HG02763 (cell line): Measurements from ENCODE around the gene C1QTNF12.

Experiments used
- ATAC-seq: cut with Tn5 transposase; IDR thresholded peaks from one replicate; pipeline ENCODE4 v1.9.1; 2021; ENCODE audit warnings: mild to moderate bottlenecking, moderate library complexity; ENCODE audit not compliant: unreplicated experiment

Gene C1QTNF12

DNA sequence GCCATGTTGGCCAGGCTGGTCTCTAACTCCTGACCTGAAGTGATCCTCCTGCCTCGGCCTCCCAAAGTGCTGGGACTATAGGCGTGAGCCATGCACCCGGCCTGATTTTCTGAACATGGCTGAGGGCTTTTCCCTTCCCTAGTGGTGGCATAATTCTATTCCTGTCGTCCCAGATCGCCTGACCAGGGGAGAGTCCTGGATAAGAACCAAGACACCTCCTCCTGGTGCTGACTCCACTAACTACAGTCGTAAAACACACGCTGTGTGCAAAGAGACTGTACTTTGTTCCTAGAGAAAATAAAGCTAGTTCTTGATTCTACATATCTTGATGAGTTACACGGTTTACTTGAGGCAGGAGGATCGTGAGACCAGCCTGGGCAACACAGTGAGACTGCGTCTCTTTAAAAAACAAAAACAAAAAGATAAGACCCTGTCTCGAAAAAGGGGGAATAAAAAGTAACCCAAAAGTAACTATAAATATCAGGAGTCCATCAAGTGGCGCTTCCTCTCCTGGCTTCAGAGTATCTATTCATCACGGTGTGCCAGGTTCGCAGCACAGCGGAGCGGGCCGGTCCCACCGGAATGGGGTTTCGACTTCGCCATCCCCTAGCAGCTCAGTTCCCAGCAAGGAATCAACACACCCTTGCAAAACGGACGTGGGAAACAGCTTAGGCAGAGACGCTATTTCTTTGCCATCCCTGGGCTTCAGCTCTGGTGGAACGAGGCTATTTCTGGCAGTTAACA lies 15.7 kb downstream of the C1QTNF12 start:
- no peak for ATAC-seq

DNA sequence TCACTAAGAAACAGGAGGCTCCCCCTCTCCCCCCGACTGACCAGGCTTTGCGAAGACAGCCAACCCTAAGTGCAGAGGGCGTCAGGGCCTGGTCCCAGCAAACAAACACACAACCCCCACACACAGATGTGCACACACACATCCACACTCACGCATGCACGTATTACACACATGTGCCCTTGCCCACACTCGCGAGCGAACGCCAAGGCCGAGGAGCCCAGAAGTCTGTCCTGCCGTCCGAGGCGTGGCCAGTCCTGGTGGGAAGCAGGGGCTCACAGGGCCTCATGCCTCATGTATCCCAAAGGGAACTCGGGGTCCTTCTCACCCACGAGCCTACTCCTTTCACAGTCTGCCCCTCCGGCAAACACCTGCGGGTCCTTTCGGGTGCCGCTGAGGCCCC lies 16.8 kb downstream of the C1QTNF12 start:
- no peak for ATAC-seq

DNA sequence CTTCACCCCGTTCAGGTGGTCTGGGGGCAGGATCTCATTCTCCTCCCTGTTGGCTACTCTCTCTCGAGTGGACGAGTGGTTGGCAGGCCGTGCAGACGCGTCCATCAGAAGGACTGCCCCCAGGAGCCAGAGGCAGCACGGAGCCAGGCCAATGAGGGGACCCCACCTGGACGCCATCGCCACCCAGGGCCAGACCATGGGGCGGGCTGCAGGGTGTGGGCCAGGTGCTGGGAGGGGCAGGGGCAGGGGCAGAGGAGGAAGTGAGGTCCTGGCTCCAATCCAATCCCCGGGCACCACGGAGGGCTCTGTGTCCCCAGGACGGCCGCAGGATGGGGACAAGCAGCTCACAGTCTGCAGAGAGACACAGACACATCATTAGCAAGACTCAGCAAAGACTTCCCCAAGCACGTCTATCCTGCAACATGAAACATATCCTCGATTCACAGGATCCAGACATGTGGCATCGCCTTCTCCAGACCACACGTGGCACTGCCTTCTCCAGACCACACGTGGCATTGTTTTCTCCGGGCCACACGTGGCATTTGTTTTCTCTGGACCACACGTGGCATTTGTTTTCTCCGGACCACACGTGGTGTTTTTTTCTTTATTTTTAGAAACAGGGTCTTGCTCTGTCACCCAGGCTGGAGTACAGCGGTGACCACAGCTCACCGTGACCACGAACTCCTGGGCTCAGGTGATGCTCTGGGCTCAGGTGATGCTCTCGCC lies 17.8 kb downstream of the C1QTNF12 start:
- ATAC-seq: no peak

DNA sequence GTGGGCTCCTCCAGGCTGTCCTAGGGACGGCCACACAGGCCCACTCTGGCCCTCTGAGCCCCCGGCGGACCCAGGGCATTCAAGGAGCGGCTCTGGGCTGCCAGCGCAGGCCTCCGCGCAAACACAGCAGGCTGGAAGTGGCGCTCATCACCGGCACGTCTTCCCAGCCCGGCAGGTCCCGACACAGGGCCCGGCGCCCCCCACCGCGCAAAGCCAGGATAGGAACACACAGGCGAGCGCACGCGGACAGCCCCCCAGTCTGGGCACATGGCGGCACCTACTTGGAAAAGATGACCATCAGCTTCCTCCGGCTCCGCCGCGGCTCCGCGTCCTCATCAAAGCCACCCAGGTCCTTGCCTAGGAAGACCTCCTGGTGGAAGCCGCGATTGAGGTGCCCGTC lies 18.3 kb downstream of the C1QTNF12 start:
- no peak for ATAC-seq

DNA sequence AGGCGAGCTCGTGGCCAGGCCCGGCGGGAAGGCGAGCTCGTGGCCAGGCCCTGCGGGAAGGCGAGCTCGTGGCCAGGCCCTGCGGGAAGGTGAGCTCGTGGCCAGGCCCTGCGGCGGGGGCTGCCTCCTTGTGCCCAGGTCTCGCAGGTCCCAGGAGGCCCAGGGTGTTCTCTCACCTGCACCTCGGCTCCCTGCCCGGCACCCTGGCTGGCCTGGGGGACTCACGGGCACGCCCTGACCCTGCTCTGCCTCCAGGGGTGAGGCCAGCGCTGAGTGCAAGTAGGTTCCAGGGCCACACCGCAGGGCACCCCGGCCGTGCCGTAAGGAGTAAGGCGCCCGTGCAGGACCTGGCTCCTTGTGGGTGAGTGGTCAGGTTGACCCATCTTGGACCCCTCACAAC lies 19.1 kb downstream of the C1QTNF12 start:
- ATAC-seq: no peak

DNA sequence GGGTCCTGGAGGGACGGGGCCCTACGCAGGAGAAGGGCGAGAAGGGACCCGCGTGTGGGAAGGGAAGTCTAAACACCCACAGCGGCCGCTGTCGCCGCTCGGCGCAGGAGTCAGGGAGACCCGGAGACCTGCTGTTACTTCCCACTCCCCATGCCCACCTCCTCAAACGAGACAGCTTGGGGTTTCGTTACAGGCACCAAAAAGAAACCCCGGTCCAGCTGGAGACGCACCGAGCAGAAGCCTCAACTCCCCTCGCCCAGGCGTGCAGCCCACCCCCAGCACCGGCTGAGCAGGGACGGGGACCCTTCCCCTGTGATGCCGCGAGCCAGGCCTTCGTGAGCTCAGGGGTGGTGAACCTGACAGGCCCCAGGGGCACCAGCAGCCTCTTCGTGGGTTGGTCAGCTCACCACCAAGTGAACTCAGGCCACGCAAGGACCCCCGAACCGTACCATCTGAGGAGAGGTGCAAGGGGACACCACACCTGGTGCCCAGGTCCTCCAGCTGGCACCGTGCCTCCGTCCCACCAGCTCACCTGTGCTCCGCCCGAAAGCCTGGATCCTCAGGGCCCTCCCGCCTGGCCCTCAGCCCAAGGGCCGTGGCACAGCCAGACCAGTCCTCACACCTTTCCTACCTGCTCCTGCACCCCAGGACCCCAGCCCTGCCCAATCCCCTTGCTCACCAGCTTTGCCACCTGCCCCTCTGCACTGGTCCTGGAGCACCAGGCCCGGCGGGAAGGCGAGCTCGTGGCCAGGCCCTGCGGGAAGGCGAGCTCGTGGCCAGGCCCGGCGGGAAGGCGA lies 19.8 kb downstream of the C1QTNF12 start:
- ATAC-seq: no peak

DNA sequence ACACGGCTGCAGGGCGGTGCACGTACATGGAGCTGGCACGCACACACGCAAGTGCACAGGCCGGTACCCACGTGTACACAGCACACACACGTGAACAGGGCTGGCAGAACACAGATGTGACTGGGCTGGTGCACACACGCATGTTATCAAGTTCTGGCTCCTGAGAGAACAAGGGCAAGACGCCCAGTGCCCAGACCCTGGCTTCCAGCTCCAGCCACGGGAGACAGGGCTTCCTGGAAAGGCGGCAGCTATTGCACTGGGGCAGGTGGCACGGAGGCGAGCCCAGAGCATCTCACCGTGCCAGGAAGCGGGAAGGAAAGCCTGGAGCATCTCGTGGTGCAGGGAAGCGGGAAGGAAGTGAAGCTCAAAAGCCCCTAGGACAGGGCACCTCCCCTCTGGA lies 20.6 kb downstream of the C1QTNF12 start:
- no peak for ATAC-seq

DNA sequence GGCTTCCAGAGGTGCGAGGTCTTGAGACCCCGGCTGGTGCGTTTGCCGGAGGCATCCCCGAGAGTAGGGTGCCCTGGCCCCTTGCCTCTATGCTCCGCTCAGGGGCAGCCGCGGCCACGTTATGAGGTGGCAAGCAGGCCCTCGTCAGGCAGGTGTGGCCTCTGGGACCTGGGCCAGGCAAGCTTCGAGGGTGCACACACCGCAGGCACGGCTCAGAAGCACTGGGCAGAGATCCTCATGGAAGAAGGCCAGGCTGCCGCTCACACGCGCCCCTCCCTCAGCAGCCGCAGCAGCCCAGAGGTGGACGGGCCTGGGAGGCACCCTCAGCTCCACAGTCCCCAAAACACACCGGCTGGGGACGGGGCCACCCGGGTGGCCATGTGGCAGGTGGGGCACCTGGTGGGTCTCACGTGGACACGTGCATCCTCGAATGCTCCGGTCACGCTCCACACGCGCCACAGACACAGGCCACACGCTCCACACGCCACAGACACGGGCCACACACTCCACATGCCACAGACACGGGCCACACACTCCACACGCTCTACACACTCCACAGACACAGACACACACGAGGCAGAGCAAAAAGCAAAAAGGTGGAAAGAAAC lies 21.2 kb downstream of the C1QTNF12 start:
- no peak for ATAC-seq

DNA sequence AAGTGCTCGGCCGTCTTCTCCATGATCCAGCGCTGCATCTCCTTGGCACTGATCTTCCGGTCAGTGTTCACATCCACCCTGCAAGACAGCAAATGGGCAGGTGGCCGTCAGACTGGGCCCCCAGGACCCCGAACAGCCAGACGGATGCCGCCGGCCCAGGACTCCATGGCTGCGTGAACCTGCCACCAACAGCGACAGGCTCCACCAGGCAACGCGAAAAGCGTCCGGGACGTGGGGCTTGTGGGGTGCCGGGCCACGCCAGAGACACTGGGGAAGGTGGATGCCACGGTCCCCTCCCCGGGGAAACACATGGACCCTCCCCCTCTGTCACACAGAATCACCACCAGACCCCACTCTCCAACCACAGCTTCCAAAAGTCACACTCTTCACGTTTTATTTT lies 22.6 kb downstream of the C1QTNF12 start:
- ATAC-seq: no peak

DNA sequence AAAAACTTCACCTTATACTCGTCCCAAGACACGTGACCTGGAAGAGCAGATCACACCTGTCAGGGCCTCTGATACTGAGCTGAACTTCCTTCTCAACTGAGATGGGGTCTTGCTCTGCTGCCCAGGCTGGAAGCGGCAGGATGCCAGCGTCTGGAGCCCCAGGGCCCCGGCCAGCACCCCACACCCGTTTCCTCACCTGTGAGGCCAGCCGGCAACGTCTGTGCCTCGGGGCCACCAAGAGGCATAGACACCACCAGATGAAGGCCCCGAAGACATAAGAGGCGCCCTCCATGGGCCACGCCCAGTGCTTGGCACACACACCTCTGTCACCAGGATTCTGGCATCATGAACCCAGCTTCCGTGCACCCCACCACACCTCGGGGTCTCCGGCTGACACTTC lies 23.2 kb downstream of the C1QTNF12 start:
- no peak for ATAC-seq

DNA sequence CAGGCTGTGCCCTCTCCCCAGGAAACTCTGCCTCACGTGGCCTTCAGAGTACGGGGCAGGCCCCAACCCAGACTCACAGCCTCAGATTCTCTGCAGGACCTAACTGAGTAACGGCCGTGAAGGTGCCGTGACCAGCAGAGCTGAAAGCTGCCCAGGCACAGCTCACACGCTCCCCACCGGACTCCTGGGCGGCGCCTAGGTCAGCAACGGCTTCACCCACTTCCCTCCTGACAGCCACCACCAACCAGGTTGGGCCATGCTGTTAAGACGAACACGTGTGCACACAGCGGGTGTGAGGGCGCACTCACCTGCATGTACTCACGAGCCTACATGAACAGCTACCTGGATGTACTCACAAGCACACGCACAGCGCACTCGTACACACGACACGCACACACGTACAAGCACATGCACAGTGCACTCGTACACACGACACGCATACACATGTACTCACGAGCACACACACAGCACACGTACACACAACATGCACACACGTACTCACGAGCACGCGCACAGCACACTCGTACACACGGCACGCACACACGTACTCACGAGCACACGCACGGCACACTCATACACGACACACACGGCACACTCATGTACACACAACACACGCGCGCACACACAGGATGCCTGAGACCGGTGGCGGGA lies 23.8 kb downstream of the C1QTNF12 start:
- no peak for ATAC-seq

DNA sequence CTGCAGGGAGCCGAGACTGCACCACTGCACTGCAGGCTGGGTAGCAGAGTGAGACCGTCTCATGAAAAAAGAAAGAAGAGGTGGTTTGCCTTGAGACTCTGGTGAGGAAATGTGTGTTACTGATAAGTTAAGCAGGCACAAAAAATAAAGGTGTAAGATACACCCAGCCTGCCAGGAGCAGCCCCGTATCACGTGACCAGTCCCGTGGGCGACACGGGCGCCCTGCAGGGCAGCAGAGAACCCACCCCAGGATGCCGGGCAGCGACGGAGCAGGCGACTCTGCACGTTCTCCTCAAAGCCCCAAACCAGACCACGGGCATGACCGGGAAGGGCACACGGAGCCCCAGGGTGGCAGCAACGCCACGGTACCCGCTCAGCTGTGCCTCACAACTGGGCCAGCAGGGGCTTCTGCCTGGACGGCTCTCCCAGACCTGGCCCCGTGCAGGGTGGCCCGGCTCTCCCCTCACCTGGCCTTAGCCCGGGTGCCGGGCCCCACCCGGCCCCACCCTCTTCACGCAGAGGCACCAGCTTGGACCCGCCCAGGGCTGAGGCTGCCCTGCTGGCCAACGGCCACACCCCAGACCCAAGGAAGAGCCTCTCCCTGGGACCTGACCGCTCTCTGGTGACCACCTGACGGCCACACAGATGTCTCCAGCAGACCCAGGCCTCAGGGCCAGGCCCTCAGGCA lies 24.5 kb downstream of the C1QTNF12 start:
- no peak for ATAC-seq

DNA sequence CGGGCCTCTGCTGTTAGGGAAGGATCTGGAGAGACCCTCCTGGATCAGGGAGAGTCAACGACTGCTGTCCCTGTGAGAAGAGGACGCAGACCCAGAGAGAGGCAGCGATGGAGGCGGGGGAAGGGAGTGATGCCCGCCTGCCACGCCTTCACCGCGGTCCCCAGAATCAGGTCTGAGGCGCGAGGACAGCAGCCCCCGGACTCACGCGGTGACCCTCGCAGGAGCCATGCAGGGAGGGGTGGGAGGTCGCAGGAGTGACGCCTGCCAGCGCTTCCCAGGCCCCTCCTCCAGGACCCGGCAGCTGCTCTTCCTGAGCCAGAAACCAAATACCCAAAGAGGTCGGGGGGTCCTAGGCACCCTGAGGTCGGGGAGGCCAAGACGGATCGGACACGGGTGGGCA lies 26.3 kb downstream of the C1QTNF12 start:
- no peak for ATAC-seq

DNA sequence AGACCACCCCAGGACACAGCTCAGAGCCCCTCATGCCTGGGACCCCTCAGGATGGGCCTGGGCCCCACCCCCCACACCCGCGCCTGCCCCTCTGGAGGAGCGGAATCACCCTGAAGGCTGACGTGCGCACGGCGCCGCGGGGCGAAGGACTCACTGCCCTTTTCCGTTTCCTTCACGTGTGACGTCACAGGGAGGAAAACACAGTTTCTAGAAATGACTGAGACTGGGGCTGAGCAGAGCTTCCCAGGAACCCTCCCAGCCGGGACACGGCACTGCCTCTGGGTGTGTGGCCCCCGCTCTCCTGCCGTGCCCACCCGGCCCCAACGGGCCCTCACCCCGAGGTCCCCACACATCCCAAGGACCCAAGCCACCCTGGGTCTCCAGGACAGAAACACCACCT lies 27.2 kb downstream of the C1QTNF12 start:
- ATAC-seq: no peak

DNA sequence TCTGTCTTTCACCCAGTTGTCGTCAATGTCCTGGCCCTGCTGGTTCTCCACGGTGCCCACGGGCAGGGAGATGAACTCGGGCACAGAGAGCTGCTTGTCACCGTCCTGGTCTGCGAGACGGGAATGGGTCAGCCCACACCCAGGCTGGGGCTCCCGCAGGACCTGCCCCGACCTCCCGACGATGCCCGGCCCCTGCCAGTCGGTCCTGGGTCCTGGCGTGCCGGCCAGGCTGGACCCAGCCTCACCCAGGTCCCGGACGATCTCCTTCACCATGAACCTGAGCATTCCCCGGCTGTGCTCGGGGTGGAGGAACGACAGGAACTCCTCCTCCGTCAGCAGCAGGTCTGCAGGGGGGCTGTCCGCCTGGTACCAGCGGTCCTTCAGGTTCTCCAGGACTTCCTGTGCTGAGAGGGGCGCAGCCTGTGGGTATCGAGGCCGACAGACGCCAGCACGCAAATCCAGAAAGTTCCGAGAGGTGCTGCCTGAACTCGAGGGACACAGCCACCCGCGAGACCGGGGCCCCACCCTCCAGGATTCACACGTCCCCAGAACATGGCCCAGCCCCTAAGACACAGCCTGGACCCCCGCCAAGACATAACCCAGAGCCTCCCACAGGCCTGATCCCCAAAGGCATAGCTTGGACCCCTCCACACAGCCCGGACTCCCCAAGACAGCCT lies 27.9 kb downstream of the C1QTNF12 start:
- ATAC-seq: no peak

DNA sequence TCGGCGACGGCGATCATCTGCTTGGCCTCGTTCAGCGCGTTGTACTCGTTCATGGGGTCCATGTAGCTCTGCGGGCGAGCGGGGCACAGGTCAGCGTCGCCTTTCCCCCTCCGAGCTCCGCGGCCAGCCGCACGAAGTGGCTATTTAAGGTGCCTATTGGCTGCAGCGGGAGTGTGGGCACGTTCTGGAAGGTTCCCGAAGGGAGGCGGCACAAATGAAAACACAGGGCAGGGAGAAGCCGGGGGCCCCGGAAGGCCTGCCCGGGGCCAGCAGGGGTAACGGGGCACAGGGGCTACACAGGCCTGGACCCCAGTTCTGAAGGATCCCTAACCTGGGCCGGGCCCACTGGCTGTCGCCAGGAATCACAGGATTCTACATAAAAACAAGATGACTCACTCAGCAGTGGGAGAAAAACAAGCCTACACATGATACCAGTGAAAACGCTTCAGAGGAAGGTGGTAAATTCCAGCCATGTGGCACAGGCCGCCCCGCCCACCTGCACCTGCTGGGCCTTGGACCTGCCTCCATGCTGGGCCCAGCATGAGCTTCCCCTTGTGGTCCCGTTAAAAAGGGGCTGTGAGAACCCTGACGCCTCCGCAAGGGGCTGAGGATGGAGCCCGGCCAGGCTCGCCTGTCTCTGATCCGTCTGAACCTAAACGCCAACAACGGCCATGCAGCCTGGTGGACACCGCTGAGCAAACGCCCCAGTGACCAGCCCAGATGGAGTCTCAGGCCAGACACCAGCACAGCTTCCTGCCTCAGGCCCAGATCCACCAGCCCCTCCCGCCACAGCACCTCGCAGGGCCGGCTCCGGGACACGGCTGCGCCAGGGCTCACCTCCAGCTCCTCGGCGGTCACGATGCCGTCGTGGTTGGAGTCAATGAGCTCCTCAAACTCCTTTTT lies 28.6 kb downstream of the C1QTNF12 start:
- ATAC-seq: no peak

DNA sequence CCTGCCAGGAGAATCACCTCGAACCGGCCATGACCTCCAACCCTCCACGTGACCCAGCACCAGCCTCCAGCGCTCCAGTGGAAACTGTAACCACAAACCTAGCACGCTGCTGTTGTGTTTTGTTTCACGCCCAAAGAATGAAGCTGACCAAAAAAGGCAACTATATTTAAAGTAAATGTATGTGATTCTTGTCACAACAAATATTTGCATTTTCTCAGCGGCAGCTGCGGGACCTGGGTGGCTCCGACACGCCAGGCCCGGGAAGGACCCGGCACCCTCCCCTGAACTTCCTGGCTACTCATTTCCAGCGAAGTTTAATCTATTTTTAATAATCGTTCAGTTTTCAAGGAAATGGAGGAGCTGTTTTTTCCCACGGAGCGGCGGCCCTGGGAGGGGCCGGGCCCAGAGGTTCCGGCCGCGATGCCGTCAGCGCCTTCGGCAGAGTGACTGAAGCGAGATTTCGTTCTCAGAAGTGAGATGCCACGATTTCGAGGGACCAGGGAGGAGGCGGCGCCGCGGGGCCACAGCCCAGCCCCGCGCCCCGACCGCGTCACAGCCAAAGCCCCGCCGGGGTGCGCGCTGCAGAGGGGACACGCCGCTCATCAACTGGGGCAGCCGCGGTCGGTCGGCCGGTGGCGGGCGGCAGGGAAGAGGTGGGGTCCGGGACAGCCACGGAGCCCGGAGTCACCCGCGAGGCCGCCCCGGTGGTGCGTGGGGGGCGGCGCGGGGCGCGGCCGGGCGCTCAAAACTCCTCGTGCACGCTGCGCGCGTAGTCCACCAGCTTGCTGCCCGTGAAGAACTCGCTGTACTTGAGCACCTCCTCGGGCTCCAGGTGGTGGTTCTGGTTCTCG lies 29.5 kb downstream of the C1QTNF12 start:
- ATAC-seq: no peak
